HepG2 (cell line): ENCODE measurements around the gene PSMG4.

Source experiments
- ATF3 ChIP-seq: sonication (generic); formaldehyde crosslinking; IDR thresholded peaks from 2 replicates; pipeline ENCODE4 v1.4.0; 2020; ENCODE audit warnings: missing genetic modification reagents
- CTCF ChIP-seq: sonication (generic); formaldehyde crosslinking; IDR thresholded peaks from 2 replicates; pipeline ENCODE4 v1.5.0; 2020; ENCODE audit warnings: mild to moderate bottlenecking, missing genetic modification reagents, moderate library complexity
- EHMT2 ChIP-seq: fragments of 200-600 bp; sonication (generic); IDR thresholded peaks from 2 replicates; pipeline ENCODE4 v1.7.0; 2017; ENCODE audit warnings: antibody characterized with exemption, low read depth, low read length, borderline replicate concordance
- NCOA1 ChIP-seq: sonication (generic); formaldehyde crosslinking; IDR thresholded peaks from 2 replicates; pipeline ENCODE4 v1.9.0; 2021; ENCODE audit warnings: missing genetic modification reagents
- ZKSCAN5 ChIP-seq: sonication (generic); formaldehyde crosslinking; IDR thresholded peaks from 2 replicates; pipeline ENCODE4 v1.5.1; 2020; ENCODE audit warnings: mild to moderate bottlenecking, missing genetic modification reagents
- ZNF383 ChIP-seq: sonication (generic); formaldehyde crosslinking; IDR thresholded peaks from 2 replicates; pipeline ENCODE4 v1.4.0; 2020; ENCODE audit warnings: missing genetic modification reagents, mild to moderate bottlenecking, borderline replicate concordance

- TF ChIP-seq NCOA1 (CRISPR knock-in tag), result no peak
- TF ChIP-seq CTCF, result no peak
- no peak for TF ChIP-seq EHMT2
- no peak for TF ChIP-seq ZNF383 (CRISPR knock-in tag)
- no peak for TF ChIP-seq ZKSCAN5 (CRISPR knock-in tag)
- TF ChIP-seq ATF3 (CRISPR knock-in tag), result no peak
These were observed 21.3 kb downstream of the PSMG4 start for GRCh38 chr6:3280091-3280490.
